H9 (cell line): ENCODE results near the gene ESRRA. TPM values are rescaled to one million over a fixed set of nuclear protein-coding genes. Genes with fewer than 3 reads are reported as not detected.

Experiments used
- DNase-seq: peaks from one replicate; pipeline ENCODE4 v3.0.0-alpha.2; 2017
- H2AFZ ChIP-seq: one replicate; pipeline ENCODE4 v1.6.1; 2013; ENCODE audit warnings: mild to moderate bottlenecking, low read length, control low read depth, moderate library complexity
- H2AK5ac ChIP-seq: 2 replicates; pipeline ENCODE4 v1.6.1; 2013; ENCODE audit warnings: low read length, control low read depth, mixed read lengths; ENCODE audit not compliant: insufficient read length
- H2BK120ac ChIP-seq: one replicate; pipeline ENCODE4 v1.6.1; 2013; ENCODE audit warnings: low read depth, mild to moderate bottlenecking, low read length, control low read depth, inconsistent platforms; ENCODE audit not compliant: poor library complexity, severe bottlenecking
- H2BK12ac ChIP-seq: 2 replicates; pipeline ENCODE4 v1.6.1; 2013; ENCODE audit warnings: low read length, control low read depth, mixed read lengths, low read depth; ENCODE audit not compliant: insufficient read length
- H2BK15ac ChIP-seq: 2 replicates; pipeline ENCODE4 v1.6.1; 2013; ENCODE audit warnings: low read depth, low read length, control low read depth
- H2BK20ac ChIP-seq: one replicate; pipeline ENCODE4 v1.6.1; 2013; ENCODE audit warnings: low read depth, mild to moderate bottlenecking, low read length, control low read depth, inconsistent platforms; ENCODE audit not compliant: poor library complexity, severe bottlenecking
- H2BK5ac ChIP-seq: 2 replicates; pipeline ENCODE4 v1.6.1; 2013; ENCODE audit warnings: low read length, control low read depth, mixed read lengths; ENCODE audit not compliant: insufficient read length
- H3K14ac ChIP-seq: 2 replicates; pipeline ENCODE4 v1.6.1; 2013; ENCODE audit warnings: low read length, control low read depth; ENCODE audit not compliant: insufficient read depth
- H3K18ac ChIP-seq: 2 replicates; pipeline ENCODE4 v1.6.1; 2013; ENCODE audit warnings: low read depth, mild to moderate bottlenecking, mixed read lengths, low read length, control low read depth; ENCODE audit not compliant: insufficient read length
- H3K23ac ChIP-seq: 2 replicates; pipeline ENCODE4 v1.6.1; 2013; ENCODE audit warnings: low read length, control low read depth, mixed read lengths, low read depth; ENCODE audit not compliant: insufficient read length
- H3K23me2 ChIP-seq: 2 replicates; pipeline ENCODE4 v1.6.1; 2013; ENCODE audit warnings: low read depth, mild to moderate bottlenecking, mixed read lengths, low read length, control low read depth; ENCODE audit not compliant: insufficient read length, poor library complexity, severe bottlenecking
- H3K27ac ChIP-seq: 2 replicates; pipeline ENCODE4 v1.5.1; 2013; ENCODE audit warnings: low read length, control low read depth, mixed read lengths, low read depth; ENCODE audit not compliant: insufficient read length
- H3K27me3 ChIP-seq: 2 replicates; pipeline ENCODE4 v1.6.1; 2013; ENCODE audit warnings: low read length, control low read depth, inconsistent platforms; ENCODE audit not compliant: insufficient read depth
- H3K4ac ChIP-seq: 2 replicates; pipeline ENCODE4 v1.6.1; 2013; ENCODE audit warnings: low read depth, mild to moderate bottlenecking, control low read depth, inconsistent platforms, low read length, moderate library complexity
- H3K4me1 ChIP-seq: 2 replicates; pipeline ENCODE4 v1.6.1; 2013; ENCODE audit warnings: low read length, control low read depth, inconsistent platforms; ENCODE audit not compliant: insufficient read depth
- H3K4me2 ChIP-seq: 2 replicates; pipeline ENCODE4 v1.6.1; 2013; ENCODE audit warnings: low read length, control low read depth, mixed read lengths; ENCODE audit not compliant: insufficient read length, insufficient read depth
- H3K56ac ChIP-seq: 2 replicates; pipeline ENCODE4 v1.6.1; 2013; ENCODE audit warnings: low read depth, mild to moderate bottlenecking, mixed read lengths, low read length, control low read depth; ENCODE audit not compliant: insufficient read length
- H3K79me1 ChIP-seq: 2 replicates; pipeline ENCODE4 v1.6.1; 2013; ENCODE audit warnings: low read depth, mild to moderate bottlenecking, moderate library complexity, low read length, control low read depth, inconsistent platforms; ENCODE audit not compliant: insufficient read depth, poor library complexity, severe bottlenecking
- H3K79me2 ChIP-seq: 2 replicates; pipeline ENCODE4 v1.6.1; 2013; ENCODE audit warnings: low read length, control low read depth, inconsistent platforms; ENCODE audit not compliant: insufficient read depth
- H3K9ac ChIP-seq: 2 replicates; pipeline ENCODE4 v1.6.1; 2013; ENCODE audit warnings: low read length, control low read depth, mixed read lengths; ENCODE audit not compliant: insufficient read length; ENCODE audit errors: extremely low read depth
- H3K9me3 ChIP-seq: one replicate; pipeline ENCODE4 v1.6.1; 2013; ENCODE audit warnings: low read depth, low read length, inconsistent platforms; ENCODE audit not compliant: control insufficient read depth
- H3T11ph ChIP-seq: one replicate; pipeline ENCODE4 v1.6.1; 2013; ENCODE audit warnings: mild to moderate bottlenecking, low read length, control low read depth, inconsistent platforms
- H4K20me1 ChIP-seq: one replicate; pipeline ENCODE4 v1.6.1; 2013; ENCODE audit not compliant: control insufficient read depth, insufficient read length, insufficient read depth
- H4K5ac ChIP-seq: 2 replicates; pipeline ENCODE4 v1.6.1; 2013; ENCODE audit warnings: low read depth, mild to moderate bottlenecking, mixed read lengths, low read length, control low read depth; ENCODE audit not compliant: insufficient read length
- H4K8ac ChIP-seq: replicated peaks from 2 replicates; pipeline ENCODE4 v1.6.1; 2013; ENCODE audit warnings: low read length, control low read depth, mixed read lengths, low read depth; ENCODE audit not compliant: insufficient read length
- H4K91ac ChIP-seq: 2 replicates; pipeline ENCODE4 v1.6.1; 2013; ENCODE audit warnings: low read depth, mild to moderate bottlenecking, moderate library complexity, mixed read lengths, low read length, control low read depth; ENCODE audit not compliant: insufficient read length
- H3K27ac Mint-ChIP-seq, 3 experiments: 2 replicates in 2 of 3; 3 replicates in 1 of 3; pipeline ENCODE4 v1.8.0; 2020 to 2021; ENCODE audit warnings: mixed read lengths in 3 of 3, mild to moderate bottlenecking in 1 of 3, moderate library complexity in 1 of 3
- H3K27me3 Mint-ChIP-seq: 2 replicates; pipeline ENCODE4 v1.8.0; 2021; ENCODE audit warnings: low read depth, mild to moderate bottlenecking, moderate library complexity, mixed read lengths
- H3K36me3 Mint-ChIP-seq, 3 experiments: 2 replicates in 2 of 3; 3 replicates in 1 of 3; pipeline ENCODE4 v1.8.0; 2020 to 2021; ENCODE audit warnings: low read depth in 3 of 3, mixed read lengths in 3 of 3; ENCODE audit not compliant: insufficient read depth in 1 of 3
- H3K4me1 Mint-ChIP-seq, 2 experiments: 2 replicates each; pipeline ENCODE4 v1.8.0; 2020; ENCODE audit warnings: mixed read lengths in 2 of 2
- H3K4me3 Mint-ChIP-seq, 2 experiments: 2 replicates in 1 of 2; 3 replicates in 1 of 2; pipeline ENCODE4 v1.8.0; 2020 to 2021; ENCODE audit warnings: mild to moderate bottlenecking in 2 of 2, mixed read lengths in 2 of 2, moderate library complexity in 1 of 2
- H3K9me3 Mint-ChIP-seq, 2 experiments: 2 replicates in 1 of 2; 3 replicates in 1 of 2; pipeline ENCODE4 v1.8.0; 2020; ENCODE audit warnings: mild to moderate bottlenecking in 2 of 2, mixed read lengths in 2 of 2, moderate library complexity in 1 of 2
- CTCF ChIP-seq: fragments of 200-600 bp; sonication (generic); conservative IDR thresholded peaks from 3 replicates; pipeline ENCODE4 v1.8.0; 2021; ENCODE audit warnings: antibody characterized with exemption, mild to moderate bottlenecking
- WGBS: extraction: QIAGEN DNeasy Blood & Tissue Kit; methylation state at CpG from one replicate; pipeline ENCODE4 v1.1.7; 2013; ENCODE audit warnings: missing lambda C conversion rate, low lambda C conversion rate, mixed read lengths; ENCODE audit not compliant: insufficient read length; ENCODE audit errors: extremely low coverage; 5-methylcytosine and 5-hydroxymethylcytosine counted together
- total RNA-seq: library from RNA; stranded (reverse); gene quantifications from 2 replicates; pipeline ENCODE4 v1.2.1, GENCODE V29; 2021

The ESRRA gene
- total RNA-seq, 1 experiment from 2014 or later, result 42.3 TPM

GRCh38 chr11:64349404-64349803, 44.1 kb downstream of the ESRRA start:
- Mint-ChIP-seq H3K27ac (peak overlapping the region in 1 of 3 experiments; percentile 67; a peak in 1 of 7 replicates), H3K27me3 (peaks cover 1% of the 10 kb centered on the region; the same call in 1 of the 2 replicates), H3K36me3 (peaks cover 0 to 2% (median 0%) of the 10 kb centered on the region in 3 experiments; a peak in 1 of 7 replicates), H3K4me1 (peaks cover 2 to 11% of the 10 kb centered on the region in 2 experiments; a peak in 3 of 4 replicates), H3K9me3 (no peaks in the 10 kb centered on the region), H3K4me3 (no peak overlapping the region)
- Histone ChIP-seq H3K79me2 (no peaks in the 10 kb centered on the region), H2AFZ (no peak overlapping the region), H2BK20ac (no peak overlapping the region), H3K23me2 (no peaks in the 10 kb centered on the region), H2BK120ac (no peak overlapping the region), H2AK5ac (no peak overlapping the region), H3K9ac (no peak overlapping the region), H4K20me1 (no peaks in the 10 kb centered on the region), H2BK12ac (no peak overlapping the region), H3K23ac (no peak overlapping the region), H3T11ph (no peak overlapping the region), H4K8ac (no peak overlapping the region), H3K79me1 (no peaks in the 10 kb centered on the region), H3K4me2 (no peak overlapping the region), H3K14ac (no peak overlapping the region), H3K4ac (no peak overlapping the region), H3K9me3 (no peaks in the 10 kb centered on the region), H3K56ac (no peak overlapping the region), H3K27me3 (no peaks in the 10 kb centered on the region), H4K91ac (no peak overlapping the region), H3K18ac (no peak overlapping the region), H2BK5ac (no peak overlapping the region), H2BK15ac (no peak overlapping the region), H4K5ac (no peak overlapping the region), H3K27ac (no peak overlapping the region), H3K4me1 (peaks cover 2% of the 10 kb centered on the region; the same call in 1 of the 2 replicates)
- no peak for TF ChIP-seq CTCF
- DNase-seq, result no peak
- WGBS, result no CpG with 5 or more reads among the region's 11 CpGs
